IMR-90 (cell line): ENCODE data around the gene CCL27. TPM values are rescaled to one million over a fixed set of nuclear protein-coding genes. Genes with fewer than 3 reads are reported as not detected.

ENCODE experiments used
- ATAC-seq: fragments of 200-7000 bp; cut with Tn5 transposase; 2 replicates; pipeline ENCODE4 v1.9.1; 2020; ENCODE audit warnings: low read depth, mild to moderate bottlenecking, moderate library complexity
- BruUV-seq: library from RNA; stranded (reverse); fragments of 400-500 nt; replicated peaks from 2 replicates; lab custom pipeline; 2021; lab: Mats Ljungman, UMichigan
- CTCF ChIA-PET: fragments of 300-600 bp; formaldehyde crosslinking; extraction: SDS; loops from one replicate; lab custom pipeline; 2021; ENCODE audit warnings: antibody characterized with exemption; lab: Yijun Ruan, JAX
- POLR2A ChIA-PET: fragments of 300-600 bp; sonication (Branson Sonifier 250); formaldehyde crosslinking; loops from one replicate; lab custom pipeline; 2022; ENCODE audit warnings: antibody characterized with exemption; ENCODE audit not compliant: unreplicated experiment; lab: Charles Lee
- DNase-seq: peaks from one replicate; pipeline ENCODE4 v3.0.0; 2013
- H2AFZ ChIP-seq: replicated peaks from 2 replicates; pipeline ENCODE3; 2013; ENCODE audit warnings: low read length, mild to moderate bottlenecking; ENCODE audit not compliant: poor library complexity
- H2AK5ac ChIP-seq: 2 replicates; pipeline ENCODE4 v1.6.1; 2013; ENCODE audit warnings: low read depth, low read length, inconsistent platforms
- H2AK9ac ChIP-seq: replicated peaks from 2 replicates; pipeline ENCODE3; 2013; ENCODE audit warnings: mild to moderate bottlenecking, low read depth, low read length, moderate library complexity; ENCODE audit not compliant: poor library complexity
- H2BK120ac ChIP-seq: 2 replicates; pipeline ENCODE4 v1.6.1; 2013; ENCODE audit warnings: low read depth, low read length, inconsistent platforms
- H2BK15ac ChIP-seq: 3 replicates; pipeline ENCODE4 v1.6.1; 2013; ENCODE audit warnings: low read depth, low read length, inconsistent platforms
- H2BK20ac ChIP-seq: 2 replicates; pipeline ENCODE4 v1.6.1; 2013; ENCODE audit warnings: low read depth, mild to moderate bottlenecking, inconsistent platforms, low read length, moderate library complexity
- H2BK5ac ChIP-seq: 2 replicates; pipeline ENCODE4 v1.6.1; 2013; ENCODE audit warnings: mild to moderate bottlenecking, low read depth, low read length, inconsistent platforms; ENCODE audit not compliant: poor library complexity, severe bottlenecking
- H3K14ac ChIP-seq: replicated peaks from 2 replicates; pipeline ENCODE4 v1.6.1; 2013; ENCODE audit warnings: low read depth, low read length, inconsistent platforms
- H3K18ac ChIP-seq: 2 replicates; pipeline ENCODE4 v1.6.1; 2013; ENCODE audit warnings: low read depth, low read length, control low read depth
- H3K23ac ChIP-seq: 2 replicates; pipeline ENCODE4 v1.6.1; 2013; ENCODE audit warnings: low read depth, low read length, inconsistent platforms
- H3K27ac ChIP-seq: 2 replicates; pipeline ENCODE4 v1.5.1; 2013; ENCODE audit warnings: mild to moderate bottlenecking, control low read depth, low read length; ENCODE audit not compliant: insufficient read depth
- H3K27me3 ChIP-seq: 2 replicates; pipeline ENCODE4 v1.6.1; 2013; ENCODE audit warnings: low read length; ENCODE audit not compliant: control insufficient read depth, insufficient read depth
- H3K36me3 ChIP-seq: 2 replicates; pipeline ENCODE4 v1.6.1; 2013; ENCODE audit warnings: low read length, mixed read lengths; ENCODE audit not compliant: control insufficient read depth, insufficient read depth
- H3K4ac ChIP-seq: 2 replicates; pipeline ENCODE4 v1.6.1; 2013; ENCODE audit warnings: low read depth, low read length, inconsistent platforms
- H3K4me1 ChIP-seq: 2 replicates; pipeline ENCODE4 v1.6.1; 2013; ENCODE audit warnings: low read length, mixed read lengths; ENCODE audit not compliant: control insufficient read depth, insufficient read depth
- H3K4me2 ChIP-seq: 2 replicates; pipeline ENCODE4 v1.6.1; 2013; ENCODE audit warnings: low read depth, mild to moderate bottlenecking, control low read depth, low read length, moderate library complexity
- H3K4me3 ChIP-seq: 2 replicates; pipeline ENCODE4 v1.5.1; 2013; ENCODE audit warnings: low read depth, mild to moderate bottlenecking, control low read depth, low read length, moderate library complexity; ENCODE audit not compliant: insufficient read depth
- H3K56ac ChIP-seq: 2 replicates; pipeline ENCODE4 v1.6.1; 2013; ENCODE audit warnings: low read length, inconsistent platforms; ENCODE audit not compliant: insufficient read depth; ENCODE audit errors: extremely low read depth
- H3K79me1 ChIP-seq, 2 experiments: 2 replicates each; pipeline ENCODE4 v1.6.1; 2013; ENCODE audit warnings: low read length in 2 of 2, inconsistent platforms in 1 of 2, low read depth in 1 of 2
- H3K9ac ChIP-seq: 2 replicates; pipeline ENCODE4 v1.6.1; 2013; ENCODE audit warnings: low read depth, low read length, control low read depth
- H3K9me1 ChIP-seq: 2 replicates; pipeline ENCODE4 v1.6.1; 2013; ENCODE audit warnings: low read length, inconsistent platforms; ENCODE audit not compliant: insufficient read depth
- H3K9me3 ChIP-seq: 2 replicates; pipeline ENCODE4 v1.6.1; 2013; ENCODE audit warnings: low read length; ENCODE audit not compliant: control insufficient read depth, insufficient read depth
- H4K20me1 ChIP-seq: 2 replicates; pipeline ENCODE4 v1.6.1; 2013; ENCODE audit warnings: low read length, inconsistent platforms; ENCODE audit not compliant: insufficient read depth
- H4K5ac ChIP-seq: 2 replicates; pipeline ENCODE4 v1.6.1; 2013; ENCODE audit warnings: mild to moderate bottlenecking, low read depth, low read length, control low read depth
- H4K8ac ChIP-seq, 2 experiments: 2 replicates each; pipeline ENCODE4 v1.6.1; 2013; ENCODE audit warnings: low read depth in 2 of 2, low read length in 2 of 2, control low read depth in 1 of 2, inconsistent platforms in 1 of 2
- H4K91ac ChIP-seq: 2 replicates; pipeline ENCODE4 v1.6.1; 2013; ENCODE audit warnings: low read depth, low read length, inconsistent platforms; ENCODE audit not compliant: insufficient read depth
- BHLHE40 ChIP-seq: fragments of 150-350 bp; IDR thresholded peaks from 2 replicates; pipeline ENCODE4 v1.6.1; 2016; ENCODE audit warnings: mild to moderate bottlenecking, low read depth, low read length
- CEBPB ChIP-seq: IDR thresholded peaks from 2 replicates; pipeline ENCODE4 v1.6.1; 2012; ENCODE audit warnings: low read depth, low read length, improper control_type of control experiment
- CHD1 ChIP-seq: IDR thresholded peaks from 2 replicates; pipeline ENCODE4 v1.6.1; 2012; ENCODE audit warnings: low read depth, low read length, improper control_type of control experiment
- FOS ChIP-seq: fragments of 150-350 bp; IDR thresholded peaks from 2 replicates; pipeline ENCODE4 v1.6.1; 2016; ENCODE audit warnings: low read depth, low read length
- MAFK ChIP-seq: IDR thresholded peaks from 2 replicates; pipeline ENCODE4 v1.6.1; 2012; ENCODE audit warnings: low read depth, low read length, improper control_type of control experiment
- MAZ ChIP-seq: IDR thresholded peaks from 2 replicates; pipeline ENCODE4 v1.6.1; 2012; ENCODE audit warnings: low read depth, mild to moderate bottlenecking, low read length, improper control_type of control experiment, moderate library complexity, borderline replicate concordance
- MXI1 ChIP-seq: IDR thresholded peaks from 2 replicates; pipeline ENCODE4 v1.6.1; 2012; ENCODE audit warnings: low read depth, mild to moderate bottlenecking, low read length, moderate library complexity, borderline replicate concordance
- NFE2L2 ChIP-seq: fragments of 150-350 bp; IDR thresholded peaks from 2 replicates; pipeline ENCODE4 v1.6.1; 2016; ENCODE audit warnings: low read depth, mild to moderate bottlenecking, low read length
- RAD21 ChIP-seq: IDR thresholded peaks from 2 replicates; pipeline ENCODE4 v1.6.1; 2012; ENCODE audit warnings: low read length, improper control_type of control experiment
- RCOR1 ChIP-seq: IDR thresholded peaks from 2 replicates; pipeline ENCODE4 v1.6.1; 2012; ENCODE audit warnings: mild to moderate bottlenecking, low read length, improper control_type of control experiment; ENCODE audit not compliant: insufficient replicate concordance
- RFX5 ChIP-seq: IDR thresholded peaks from 2 replicates; pipeline ENCODE4 v1.8.0; 2012; ENCODE audit warnings: low read depth, mild to moderate bottlenecking, low read length, moderate library complexity
- WGBS, 2 experiments: methylation state at CpG; one replicate each; pipeline versions ENCODE4 v1.1.5 to v1.1.7; 2013; ENCODE audit warnings: missing lambda C conversion rate in 2 of 2; ENCODE audit not compliant: insufficient read length in 1 of 2; ENCODE audit errors: extremely low coverage in 2 of 2; 5-methylcytosine and 5-hydroxymethylcytosine counted together
- dilution Hi-C: fragments of 300-500 bp; cut with HindIII; formaldehyde crosslinking; loops from one replicate; pipeline ENCODE4 v1.14.3; 2018; ENCODE audit warnings: low sequenced_read_pairs; ENCODE audit not compliant: unreplicated experiment
- in situ Hi-C: fragments of 300-500 bp; cut with MboI; formaldehyde crosslinking; loops from 3 replicates; pipeline ENCODE4 v1.14.3; 2019; ENCODE audit warnings: low sequenced_read_pairs, inconsistent platforms, mixed read lengths
- intact Hi-C: fragments of 100-400 bp; cut with micrococcal nuclease; formaldehyde crosslinking; loops from 2 replicates; pipeline ENCODE4 v1.10.0; 2022
- polyA plus RNA-seq, 3 experiments: library from polyadenylated mRNA; depleted of rRNA; stranded (reverse); fragments of >200 nt; gene quantifications; 2 replicates each; pipeline ENCODE4 v1.2.3, GENCODE V29; 2012; ENCODE audit warnings: low replicate concordance in 1 of 3
- total RNA-seq: library from RNA; depleted of rRNA; stranded (reverse); fragments of >200 nt; gene quantifications from 2 replicates; pipeline ENCODE4 v1.2.3, GENCODE V29; 2012
- TF ChIP-seq, protein P1 (sequence below): fragments of 150-350 bp; IDR thresholded peaks from 2 replicates; pipeline ENCODE4 v1.6.1; 2016; ENCODE audit warnings: low read depth, mild to moderate bottlenecking, low read length, moderate library complexity, borderline replicate concordance
- TF ChIP-seq, protein P2 (sequence below): fragments of 150-350 bp; IDR thresholded peaks from 2 replicates; pipeline ENCODE4 v1.6.1; 2017; ENCODE audit warnings: mild to moderate bottlenecking, antibody characterized with exemption, low read length, low read depth

CCL27 gene
- total and polyA plus RNA-seq, 2 of the 4 experiments (the other 2 are of a cell fraction) = 0.18 to 0.26 TPM

DNA sequence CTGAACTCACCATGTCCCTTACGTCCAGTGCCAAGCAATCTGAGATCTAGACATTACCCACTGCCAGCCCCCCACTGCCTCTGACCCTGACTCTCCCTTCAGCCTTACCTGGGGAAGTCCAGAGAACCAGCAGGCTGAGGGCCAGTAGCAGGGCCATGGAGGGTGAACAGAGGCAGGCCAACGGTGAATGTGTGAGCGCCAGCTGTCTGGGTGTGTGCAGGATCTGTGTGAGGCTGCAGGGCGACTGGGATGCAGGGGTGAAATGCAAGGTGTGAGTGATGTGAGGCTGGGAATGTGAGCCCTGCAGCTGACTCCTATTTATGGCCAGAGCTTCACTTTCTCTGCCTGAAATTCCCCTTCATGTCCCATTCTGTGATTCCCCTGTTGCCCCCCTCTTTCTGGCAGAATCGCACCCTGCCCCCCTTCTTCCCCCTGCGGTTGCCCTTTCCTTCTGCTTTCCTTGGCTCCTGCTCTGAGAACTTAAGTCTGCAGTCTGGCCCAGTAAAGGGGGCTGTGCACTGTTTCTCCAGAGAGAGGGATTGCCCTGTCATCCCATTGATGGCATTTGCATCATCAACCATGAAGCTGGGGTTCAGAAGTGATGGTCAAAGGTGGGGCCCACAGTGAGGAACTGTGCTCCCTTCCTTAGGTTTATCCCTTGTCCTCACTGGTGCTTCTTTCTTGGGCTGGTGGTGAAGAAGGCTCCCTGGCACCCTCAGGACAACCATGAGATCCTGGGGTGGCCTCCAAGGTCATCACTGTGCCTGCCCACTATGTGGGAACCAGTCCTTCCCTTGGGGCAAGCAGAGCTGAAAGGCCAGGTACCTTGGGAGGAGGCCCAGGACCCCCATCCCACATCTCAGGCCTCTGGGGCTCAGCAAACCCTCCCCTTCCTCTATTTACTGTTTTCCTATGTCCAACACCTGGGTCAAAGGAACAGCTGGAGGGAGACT is 28.8 kb upstream of the CCL27 start, which contains the start of gene CCL19:
Gene CCL19 (minus strand): TSS at position 294 of the 953 bp plus-strand sequence. CDS start 137 bp downstream, at position 157.
- Histone ChIP-seq H4K5ac (no peak within 1 kb of the TSS), H4K91ac (no peak within 1 kb of the TSS), H3K27ac (no peak within 1 kb of the TSS), H3K14ac (no peak within 1 kb of the TSS), H4K8ac (no peak within 1 kb of the TSS), H3K4me1 (no peaks in the 10 kb centered on the region; the same call in 1 of the 2 replicates), H3K4ac (no peak within 1 kb of the TSS), H2AK9ac (peak within 1 kb of the TSS; percentile 72), H4K20me1 (no peaks in the 10 kb centered on the region), H2BK5ac (no peak within 1 kb of the TSS), H3K9me1 (0 out of 2 replicates have a peak, but pooled peaks cover 4% of the 10 kb centered on the region), H3K27me3 (no peaks in the 10 kb centered on the region), H3K18ac (no peak within 1 kb of the TSS), H2AFZ (peak within 1 kb of the TSS; percentile 21), H3K9me3 (no peaks in the 10 kb centered on the region), H3K4me3 (no peak within 1 kb of the TSS), H3K79me1 (no peaks in the 10 kb centered on the region), H3K36me3 (no peaks in the 10 kb centered on the region), H2BK120ac (no peak within 1 kb of the TSS), H3K23ac (no peak within 1 kb of the TSS), H3K9ac (no peak within 1 kb of the TSS), H3K4me2 (no peak within 1 kb of the TSS), H2BK20ac (no peak within 1 kb of the TSS), H2BK15ac (no peak within 1 kb of the TSS), H3K56ac (no peak within 1 kb of the TSS), H2AK5ac (no peak within 1 kb of the TSS)
- WGBS, 2 experiments = no CpG with 5 or more reads among the region's 6 CpGs
- dilution Hi-C loops = no loop called here
- no peak for ATAC-seq
- TF ChIP-seq MAFK (no peak), MAZ (no peak), RFX5 (no peak), RAD21 (no peak), MXI1 (no peak), CEBPB (no peak), NFE2L2 (no peak), CHD1 (no peak), FOS (no peak), BHLHE40 (no peak), RCOR1 (no peak)
- TF ChIP-seq, protein P1, sequence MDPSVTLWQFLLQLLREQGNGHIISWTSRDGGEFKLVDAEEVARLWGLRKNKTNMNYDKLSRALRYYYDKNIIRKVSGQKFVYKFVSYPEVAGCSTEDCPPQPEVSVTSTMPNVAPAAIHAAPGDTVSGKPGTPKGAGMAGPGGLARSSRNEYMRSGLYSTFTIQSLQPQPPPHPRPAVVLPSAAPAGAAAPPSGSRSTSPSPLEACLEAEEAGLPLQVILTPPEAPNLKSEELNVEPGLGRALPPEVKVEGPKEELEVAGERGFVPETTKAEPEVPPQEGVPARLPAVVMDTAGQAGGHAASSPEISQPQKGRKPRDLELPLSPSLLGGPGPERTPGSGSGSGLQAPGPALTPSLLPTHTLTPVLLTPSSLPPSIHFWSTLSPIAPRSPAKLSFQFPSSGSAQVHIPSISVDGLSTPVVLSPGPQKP = no peak
- TF ChIP-seq, protein P2, sequence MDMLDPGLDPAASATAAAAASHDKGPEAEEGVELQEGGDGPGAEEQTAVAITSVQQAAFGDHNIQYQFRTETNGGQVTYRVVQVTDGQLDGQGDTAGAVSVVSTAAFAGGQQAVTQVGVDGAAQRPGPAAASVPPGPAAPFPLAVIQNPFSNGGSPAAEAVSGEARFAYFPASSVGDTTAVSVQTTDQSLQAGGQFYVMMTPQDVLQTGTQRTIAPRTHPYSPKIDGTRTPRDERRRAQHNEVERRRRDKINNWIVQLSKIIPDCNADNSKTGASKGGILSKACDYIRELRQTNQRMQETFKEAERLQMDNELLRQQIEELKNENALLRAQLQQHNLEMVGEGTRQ = no peak
- in situ Hi-C loops = no loop called here
- no peak for DNase-seq
- BruUV-seq = no TSS peak
- intact Hi-C loops = no loop called here
- ChIA-PET POLR2A (no interaction called here), CTCF (no interaction called here)
